Common myeloid progenitor, CD34-positive (primary cell): Measurements from ENCODE around the gene CELSR1.

Source experiments
- CTCF ChIA-PET: fragments of 350-600 bp; sonication (Branson Sonifier 250); formaldehyde crosslinking; loops from one replicate; lab custom pipeline; 2021; ENCODE audit warnings: antibody characterized with exemption; lab: Charles Lee
- POLR2A ChIA-PET: fragments of 350-600 bp; sonication (Branson Sonifier 250); formaldehyde crosslinking; loops from one replicate; lab custom pipeline; 2021; ENCODE audit warnings: antibody characterized with exemption; lab: Charles Lee
- DNase-seq, 3 donors: peaks; one replicate each; pipeline versions ENCODE4 v3.0.0 to v3.0.0-alpha.2; 2013
- H3K27ac ChIP-seq, 2 experiments: 1 replicate in 1 of 2; 2 replicates in 1 of 2; pipeline ENCODE4 v1.7.0; 2013; ENCODE audit warnings: inconsistent platforms in 2 of 2, low read length in 2 of 2, mild to moderate bottlenecking in 2 of 2, low read depth in 1 of 2, moderate library complexity in 1 of 2; ENCODE audit not compliant: severe bottlenecking in 2 of 2, insufficient read depth in 1 of 2, poor library complexity in 1 of 2
- H3K27me3 ChIP-seq, 5 experiments: replicated peaks in 2 of 5; 1 replicate in 3 of 5; 2 replicates in 2 of 5; pipeline versions ENCODE4 v1.6.1 to v1.7.0; 2013; ENCODE audit warnings: low read length in 4 of 5, mild to moderate bottlenecking in 2 of 5, moderate library complexity in 2 of 5, inconsistent platforms in 1 of 5; ENCODE audit not compliant: insufficient read depth in 5 of 5, control insufficient read depth in 4 of 5
- H3K36me3 ChIP-seq, 4 experiments: 1 replicate in 2 of 4; 2 replicates in 2 of 4; pipeline versions ENCODE4 v1.6.1 to v1.7.0; 2013; ENCODE audit warnings: low read length in 3 of 4, control low read depth in 1 of 4, mild to moderate bottlenecking in 1 of 4; ENCODE audit not compliant: control insufficient read depth in 4 of 4, insufficient read depth in 4 of 4
- H3K4me1 ChIP-seq, 4 experiments: 1 replicate in 3 of 4; 2 replicates in 1 of 4; pipeline versions ENCODE4 v1.6.1 to v1.7.1; 2013; ENCODE audit warnings: low read length in 3 of 4, mild to moderate bottlenecking in 3 of 4, control low read depth in 1 of 4, inconsistent platforms in 1 of 4, moderate library complexity in 1 of 4; ENCODE audit not compliant: control insufficient read depth in 4 of 4, insufficient read depth in 4 of 4; ENCODE audit errors: control extremely low read depth in 1 of 4
- H3K4me3 ChIP-seq, 7 experiments: 1 replicate in 4 of 7; 2 replicates in 3 of 7; pipeline versions ENCODE4 v1.5.1 to v1.7.0; 2013; ENCODE audit warnings: mild to moderate bottlenecking in 7 of 7, low read length in 6 of 7, moderate library complexity in 6 of 7, inconsistent platforms in 2 of 7, low read depth in 2 of 7, control low read depth in 1 of 7; ENCODE audit not compliant: insufficient read depth in 4 of 7, control insufficient read depth in 1 of 7; ENCODE audit errors: extremely low read depth in 1 of 7
- H3K9me3 ChIP-seq, 5 experiments: 1 replicate in 4 of 5; 2 replicates in 1 of 5; pipeline versions ENCODE4 v1.6.1 to v1.7.1; 2013; ENCODE audit warnings: low read length in 4 of 5, mild to moderate bottlenecking in 2 of 5, inconsistent platforms in 1 of 5, low read depth in 1 of 5, moderate library complexity in 1 of 5; ENCODE audit not compliant: control insufficient read depth in 4 of 5, insufficient read depth in 2 of 5; ENCODE audit errors: control extremely low read depth in 1 of 5
- WGBS: methylation state at CpG from one replicate; pipeline ENCODE4 v1.1.5; 2013; ENCODE audit not compliant: insufficient coverage; 5-methylcytosine and 5-hydroxymethylcytosine counted together

CELSR1 gene

DNA sequence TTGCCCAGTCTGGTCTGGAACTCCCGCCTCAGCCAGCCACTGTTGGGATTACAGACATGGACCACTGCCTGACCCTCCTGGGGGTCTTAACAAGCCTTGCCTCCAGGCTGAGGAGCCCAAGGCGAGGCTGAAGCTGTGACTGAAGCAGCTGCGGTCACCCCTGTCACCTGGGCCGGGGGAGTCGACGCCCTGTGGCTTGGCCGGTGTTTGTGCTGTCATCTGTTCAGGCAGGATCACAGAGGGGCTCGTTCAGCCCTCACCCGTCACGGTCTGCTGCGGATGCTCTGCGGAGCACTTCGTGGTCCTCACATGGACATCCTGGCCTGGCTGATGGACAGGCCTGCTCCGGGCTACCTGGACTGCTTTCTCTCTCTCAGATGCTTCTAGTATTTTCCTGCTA lies 178.1 kb downstream of the CELSR1 start:
- ChIA-PET CTCF (interaction anchor here (1.2 to 2.4 kb wide), 4 partner anchors 8 to 184 kb away, joined by 3 to 11 read pairs (median 6); no protein-coding TSS in a partner anchor), POLR2A (no interaction called here)
- Histone ChIP-seq H3K4me1 (peaks cover 0 to 12% (median 6%) of the 10 kb centered on the region in 4 experiments), H3K4me3 (no peak overlapping the region), H3K27ac (no peak overlapping the region), H3K27me3 (peaks cover 0 to 31% (median 10%) of the 10 kb centered on the region in 5 experiments), H3K9me3 (peaks cover 0 to 5% (median 0%) of the 10 kb centered on the region in 5 experiments), H3K36me3 (peaks cover 0 to 39% (median 22%) of the 10 kb centered on the region in 4 experiments)
- no peak for DNase-seq
- WGBS, result 90% methylated on average over 14 of the region's 14 CpGs

DNA sequence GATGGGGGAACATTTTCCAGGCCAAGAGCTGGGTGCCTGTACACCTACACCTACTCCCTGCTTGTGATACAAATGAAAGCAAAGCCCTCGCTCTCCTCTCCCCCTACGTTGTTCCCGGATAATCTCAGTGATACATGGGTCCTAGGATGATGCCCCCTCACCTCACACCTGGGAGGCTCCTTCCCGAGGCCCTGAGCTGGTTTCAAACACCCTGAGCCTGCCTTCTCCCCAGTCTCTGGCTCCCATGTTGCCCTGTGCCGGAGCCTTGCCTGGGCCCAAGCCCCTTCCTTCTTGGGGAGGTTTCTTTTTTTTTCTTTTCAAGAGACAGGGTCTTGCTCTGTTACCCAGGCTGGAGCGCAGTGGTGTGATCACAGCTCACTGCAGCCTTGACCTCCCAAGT lies 178.7 kb downstream of the CELSR1 start:
- peaks cover 0 to 5% (median 0%) of the 10 kb centered on the region in 5 experiments for H3K9me3 ChIP-seq
- H3K36me3 ChIP-seq, result peaks cover 0 to 45% (median 26%) of the 10 kb centered on the region in 4 experiments
- CTCF ChIA-PET, result interaction anchor here (1.0 to 2.4 kb wide), 5 partner anchors 9 to 185 kb away, joined by 3 to 11 read pairs (median 4); no protein-coding TSS in a partner anchor
- POLR2A ChIA-PET, result no interaction called here
- no peak for DNase-seq
- no peak overlapping the region for H3K4me3 ChIP-seq
- H3K27me3 ChIP-seq, result peaks cover 0 to 31% (median 10%) of the 10 kb centered on the region in 5 experiments
- 98% methylated on average over 5 of the region's 6 CpGs for WGBS
- no peak overlapping the region for H3K27ac ChIP-seq
- H3K4me1 ChIP-seq, result peaks cover 0 to 12% (median 6%) of the 10 kb centered on the region in 4 experiments

DNA sequence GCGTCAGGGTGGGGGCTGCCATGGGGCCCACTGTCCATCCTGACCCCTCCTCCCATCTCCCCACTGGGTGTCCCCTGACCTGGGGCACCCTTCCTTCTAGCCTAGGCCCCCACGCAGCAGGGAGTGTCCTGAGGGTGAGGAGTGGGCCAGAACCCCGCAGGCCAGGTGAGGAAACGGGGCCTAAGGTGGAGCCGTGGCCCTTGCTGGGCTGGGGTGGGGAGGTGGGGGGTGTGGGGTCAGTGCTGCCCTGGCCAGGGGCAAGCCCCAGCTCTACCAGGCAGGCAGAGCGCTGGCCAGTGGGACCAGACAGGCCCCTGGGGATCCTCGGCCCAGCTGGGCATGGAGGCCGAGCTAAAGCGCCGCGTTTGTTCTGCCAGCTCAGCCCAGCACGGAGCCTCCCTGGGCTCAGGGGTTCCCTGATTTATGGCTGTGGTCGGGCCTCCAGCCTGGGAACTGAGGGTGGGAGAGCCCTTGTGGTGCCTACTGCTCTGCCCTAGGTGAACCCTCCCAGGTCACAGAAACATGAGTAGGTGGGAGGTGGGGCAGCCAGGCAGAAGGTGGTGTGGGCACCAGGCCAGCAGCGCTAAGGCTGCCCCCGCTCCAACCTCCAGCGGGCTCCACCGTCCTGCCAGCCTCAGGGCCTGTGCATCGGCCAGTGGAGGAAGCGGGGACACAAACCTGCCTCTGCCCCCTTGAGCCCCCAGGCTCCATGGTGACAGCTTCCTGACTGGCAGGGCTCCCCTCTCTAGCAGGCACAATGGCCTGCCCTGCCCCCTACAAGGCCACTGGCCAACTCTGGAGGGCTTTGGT lies 179.5 kb downstream of the CELSR1 start:
- Histone ChIP-seq H3K27ac (no peak overlapping the region), H3K27me3 (peaks cover 0 to 28% (median 7%) of the 10 kb centered on the region in 5 experiments), H3K36me3 (peaks cover 0 to 54% (median 31%) of the 10 kb centered on the region in 4 experiments), H3K9me3 (peaks cover 0 to 5% (median 0%) of the 10 kb centered on the region in 5 experiments), H3K4me1 (peaks cover 0 to 12% (median 6%) of the 10 kb centered on the region in 4 experiments), H3K4me3 (no peak overlapping the region)
- 47% methylated on average over 10 of the region's 19 CpGs for WGBS
- CTCF ChIA-PET, result interaction anchor here (1.0 to 2.4 kb wide), 4 partner anchors 10 to 185 kb away, joined by 3 to 11 read pairs (median 6); no protein-coding TSS in a partner anchor
- peak in 2 of 3 donors; percentile 38 to 47 for DNase-seq
- POLR2A ChIA-PET, result no interaction called here

DNA sequence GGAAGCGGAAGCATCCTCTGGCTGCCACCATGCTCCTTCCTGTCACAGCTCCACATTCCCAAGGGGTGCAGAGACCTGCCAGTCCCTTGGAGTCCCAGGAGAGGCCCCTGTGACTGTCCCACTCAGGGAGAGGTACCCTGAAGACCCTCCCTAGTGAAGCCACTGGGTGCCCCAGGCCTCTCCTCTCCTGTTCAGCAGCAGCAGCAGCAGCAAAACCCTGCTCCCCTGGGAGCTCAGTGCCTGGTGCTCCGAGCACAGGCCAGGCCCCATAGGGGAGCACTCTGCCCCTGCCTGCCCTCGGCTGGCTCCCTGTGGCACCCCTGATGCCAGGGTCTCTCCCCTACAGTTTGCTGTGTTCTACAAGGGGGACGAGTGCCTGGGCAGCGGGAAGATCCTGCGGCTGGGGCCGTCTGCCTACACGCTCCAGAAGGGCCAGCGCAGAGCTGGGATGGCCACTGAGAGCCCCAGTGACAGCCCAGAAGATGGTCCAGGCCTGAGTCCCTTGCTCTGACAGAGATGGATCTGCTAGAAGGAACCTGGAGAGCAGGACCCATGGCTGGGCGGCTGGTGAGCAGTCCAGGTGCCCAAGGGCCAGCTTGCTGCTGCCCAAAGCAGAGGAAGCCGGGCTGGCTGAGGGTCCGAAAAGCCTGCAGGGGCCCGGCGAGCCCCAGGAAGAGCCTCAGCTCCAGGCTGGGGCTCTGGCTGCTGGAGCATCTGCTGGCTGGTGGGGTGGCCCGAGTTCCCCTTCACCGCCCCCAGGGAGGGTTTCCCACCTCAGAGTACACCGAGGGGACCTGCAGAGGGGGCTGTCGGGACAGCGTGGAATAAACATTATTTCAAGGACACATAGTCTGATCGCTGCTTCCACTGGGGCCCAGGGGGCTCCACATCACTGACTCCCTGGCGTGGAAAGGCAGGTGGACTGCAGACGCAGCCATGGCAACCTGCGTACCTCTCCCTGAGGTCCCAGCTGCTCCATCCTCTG lies 180.6 kb downstream of the CELSR1 start:
- H3K9me3 ChIP-seq, result peaks cover 0 to 5% (median 0%) of the 10 kb centered on the region in 5 experiments
- no peak for DNase-seq
- peaks cover 0 to 12% (median 4%) of the 10 kb centered on the region in 4 experiments for H3K4me1 ChIP-seq
- 96% methylated on average over 21 of the region's 23 CpGs for WGBS
- POLR2A ChIA-PET, result no interaction called here
- H3K27ac ChIP-seq, result no peak overlapping the region
- peaks cover 5 to 65% (median 37%) of the 10 kb centered on the region in 4 experiments for H3K36me3 ChIP-seq
- no peak overlapping the region for H3K4me3 ChIP-seq
- peaks cover 0 to 17% (median 0%) of the 10 kb centered on the region in 5 experiments for H3K27me3 ChIP-seq
- CTCF ChIA-PET, result interaction anchor here (0.7 to 3.3 kb wide), 5 partner anchors 11 to 267 kb away, joined by 3 to 31 read pairs (median 5); no protein-coding TSS in a partner anchor

DNA sequence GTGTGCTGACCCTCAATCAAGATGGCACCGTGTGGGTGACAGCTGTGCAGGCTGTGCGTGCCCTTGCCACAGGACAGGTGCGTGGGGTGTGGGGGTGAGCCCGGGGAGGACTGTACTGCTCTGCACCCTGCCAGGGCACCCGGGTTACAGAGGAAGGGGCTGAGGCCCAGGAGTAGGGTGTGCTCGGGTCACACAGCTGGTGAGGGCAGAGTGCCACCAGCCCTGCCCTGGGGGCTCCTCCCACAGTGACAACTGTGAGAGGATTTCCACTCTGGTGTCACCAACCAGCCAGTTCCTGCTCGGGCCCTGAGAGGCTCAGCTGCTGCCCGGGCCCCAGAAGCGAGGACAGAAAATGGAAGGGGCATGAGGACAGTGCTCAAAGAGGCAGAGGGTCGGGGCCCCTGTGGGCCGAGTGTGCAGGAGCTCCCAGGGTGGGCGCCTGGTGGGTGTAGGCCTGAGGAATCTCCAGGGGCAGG lies 181.4 kb downstream of the CELSR1 start:
- peaks cover 8 to 73% (median 44%) of the 10 kb centered on the region in 4 experiments for H3K36me3 ChIP-seq
- DNase-seq, result no peak
- CTCF ChIA-PET, result interaction anchor here (1.2 to 3.3 kb wide), 4 partner anchors 12 to 207 kb away, joined by 3 to 31 read pairs (median 6); no protein-coding TSS in a partner anchor
- H3K27me3 ChIP-seq, result peaks cover 0 to 10% (median 0%) of the 10 kb centered on the region in 5 experiments
- H3K4me1 ChIP-seq, result peaks cover 0 to 12% (median 4%) of the 10 kb centered on the region in 4 experiments
- POLR2A ChIA-PET, result interaction anchor here (1.7 kb wide), 1 partner anchor 186 kb away, joined by 7 read pairs; no protein-coding TSS in a partner anchor
- 100% methylated on average over 7 of the region's 12 CpGs for WGBS
- H3K4me3 ChIP-seq, result no peak overlapping the region
- peaks cover 0 to 5% (median 0%) of the 10 kb centered on the region in 5 experiments for H3K9me3 ChIP-seq
- no peak overlapping the region for H3K27ac ChIP-seq

DNA sequence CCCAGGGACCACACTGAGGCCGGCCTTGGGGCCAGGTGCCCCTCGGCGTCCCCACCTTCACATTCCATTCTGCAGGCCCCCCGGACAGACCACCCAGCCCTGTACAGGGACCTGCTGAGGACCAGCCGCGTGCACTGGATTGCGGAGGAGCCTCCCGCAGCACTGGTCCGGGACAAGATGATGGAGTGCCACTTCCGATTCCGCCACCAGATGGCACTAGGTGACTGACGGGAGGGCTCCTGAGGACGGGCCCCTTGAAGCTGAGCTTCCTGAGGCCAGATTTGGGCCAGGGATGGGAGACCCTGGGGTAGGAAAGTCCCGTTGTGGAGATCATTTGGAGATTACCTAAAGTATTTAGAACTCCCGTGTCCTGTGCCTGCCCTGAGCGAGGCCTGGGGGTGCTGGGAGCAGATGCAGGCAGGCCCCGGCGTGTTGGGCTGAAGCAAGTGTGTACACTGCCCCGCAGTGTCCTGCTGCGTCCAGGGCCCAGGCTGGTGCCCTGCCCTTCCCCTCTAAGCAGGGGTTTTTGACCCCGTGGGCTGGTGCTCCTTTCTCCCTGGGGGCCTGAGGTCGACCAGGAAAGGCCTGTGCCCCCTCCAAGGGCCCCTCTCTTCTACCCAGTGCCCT lies 181.9 kb downstream of the CELSR1 start:
- Histone ChIP-seq H3K4me3 (no peak overlapping the region), H3K4me1 (peaks cover 0 to 12% (median 4%) of the 10 kb centered on the region in 4 experiments), H3K27me3 (peaks cover 0 to 5% (median 0%) of the 10 kb centered on the region in 5 experiments), H3K27ac (no peak overlapping the region), H3K9me3 (peaks cover 0 to 5% (median 0%) of the 10 kb centered on the region in 5 experiments), H3K36me3 (peaks cover 8 to 78% (median 48%) of the 10 kb centered on the region in 4 experiments)
- DNase-seq, result peak; percentile 57 to 74 (median 67)
- CTCF ChIA-PET, result interaction anchor here (1.2 to 3.3 kb wide), 3 partner anchors 38 to 207 kb away, joined by 3 to 31 read pairs (median 5); no protein-coding TSS in a partner anchor
- WGBS, result 58% methylated on average over 19 of the region's 22 CpGs
- POLR2A ChIA-PET, result interaction anchor here (1.7 kb wide), 1 partner anchor 187 kb away, joined by 7 read pairs; no protein-coding TSS in a partner anchor
